Thoracic aorta (tissue), 2 donors: ENCODE data around the gene ZSCAN26. TPM values are rescaled to one million over a fixed set of nuclear protein-coding genes. Genes with fewer than 3 reads are reported as not detected.

Source experiments
- ATAC-seq: fragments of 150-250 bp; one replicate; pipeline ENCODE4 v1.8.0; 2017; ENCODE audit warnings: low read depth; ENCODE audit not compliant: insufficient number of reproducible peaks, low FRiP score
- DNase-seq: peaks from one replicate; pipeline ENCODE4 v3.0.0-alpha.2; 2020; ENCODE audit warnings: low spot score
- H3K27ac ChIP-seq, 2 donors: fragments of 200-600 bp; sonication (generic); 1 replicate in 1 of 2; 2 replicates in 1 of 2; pipeline ENCODE4 v1.5.1; 2016; ENCODE audit warnings: mild to moderate bottlenecking in 2 of 2, moderate library complexity in 2 of 2
- H3K27me3 ChIP-seq: fragments of 200-600 bp; sonication (generic); replicated peaks from 2 replicates; pipeline ENCODE4 v1.6.0; 2016; ENCODE audit warnings: mild to moderate bottlenecking; ENCODE audit not compliant: insufficient read depth
- H3K36me3 ChIP-seq: fragments of 200-600 bp; sonication (generic); one replicate; pipeline ENCODE4 v1.5.1; 2016
- H3K4me1 ChIP-seq, 2 donors: fragments of 200-600 bp; sonication (generic); 1 replicate in 1 of 2; 2 replicates in 1 of 2; pipeline versions ENCODE4 v1.5.1 to v1.6.0; 2016; ENCODE audit warnings: low read depth in 2 of 2, mild to moderate bottlenecking in 1 of 2; ENCODE audit not compliant: control insufficient read depth in 1 of 2
- H3K4me3 ChIP-seq: fragments of 200-600 bp; sonication (generic); 2 replicates; pipeline ENCODE4 v1.5.1; 2016; ENCODE audit warnings: mild to moderate bottlenecking
- H3K9me3 ChIP-seq: fragments of 200-600 bp; sonication (generic); 2 replicates; pipeline ENCODE4 v1.5.1; 2016
- CTCF ChIP-seq: fragments of 200-600 bp; sonication (generic); IDR thresholded peaks from one replicate; pipeline ENCODE4 v1.5.1; 2019; ENCODE audit warnings: antibody characterized with exemption
- total RNA-seq, 2 donors: library from RNA; depleted of rRNA; stranded (reverse); fragments of >200 nt; gene quantifications; one replicate each; pipeline versions ENCODE4 v1.1.0 to v1.2.3, GENCODE V29; 2016

Gene ZSCAN26
- total RNA-seq, 2 donors from 2014 or later, result 25.7 to 45.0 TPM

GRCh38 chr6:28235912-28236452, 31.0 kb upstream of the ZSCAN26 start:
- Histone ChIP-seq H3K4me3 (no peak overlapping the region), H3K36me3 (peaks cover 22% of the 10 kb centered on the region), H3K27me3 (no peaks in the 10 kb centered on the region), H3K4me1 (no peaks in the 10 kb centered on the region), H3K9me3 (no peaks in the 10 kb centered on the region), H3K27ac (no peak overlapping the region)
- ATAC-seq (no peak), DNase-seq (no peak)
- TF ChIP-seq CTCF, result no peak

GRCh38 chr6:28239636-28240035, 27.3 kb upstream of the ZSCAN26 start:
- DNase-seq (no peak), ATAC-seq (no peak)
- H3K36me3 ChIP-seq, result no peaks in the 10 kb centered on the region
- no peak overlapping the region for H3K4me3 ChIP-seq
- no peak for TF ChIP-seq CTCF
- no peaks in the 10 kb centered on the region for H3K9me3 ChIP-seq
- no peaks in the 10 kb centered on the region for H3K4me1 ChIP-seq
- H3K27me3 ChIP-seq, result no peaks in the 10 kb centered on the region
- H3K27ac ChIP-seq, result no peak overlapping the region

GRCh38 chr6:28240471-28240870, 26.5 kb upstream of the ZSCAN26 start:
- Histone ChIP-seq H3K27ac (no peak overlapping the region), H3K4me1 (no peaks in the 10 kb centered on the region), H3K4me3 (no peak overlapping the region), H3K27me3 (no peaks in the 10 kb centered on the region), H3K9me3 (no peaks in the 10 kb centered on the region), H3K36me3 (peaks cover 7% of the 10 kb centered on the region)
- DNase-seq (no peak), ATAC-seq (no peak)
- TF ChIP-seq CTCF, result no peak

GRCh38 chr6:28243946-28244345, 23.0 kb upstream of the ZSCAN26 start:
- H3K27ac ChIP-seq, result no peak overlapping the region
- ATAC-seq (no peak), DNase-seq (no peak)

More at GRCh38 chr6:28243946-28244345, 23.0 kb upstream of the ZSCAN26 start:
- TF ChIP-seq CTCF, result no peak
- Histone ChIP-seq H3K4me1 (no peaks in the 10 kb centered on the region), H3K27me3 (no peaks in the 10 kb centered on the region), H3K4me3 (no peak overlapping the region), H3K36me3 (peaks cover 20% of the 10 kb centered on the region), H3K9me3 (no peaks in the 10 kb centered on the region)
